SK-N-SH treated with all-trans-retinoic acid at 6 μM for 48 hours (cell line): ENCODE measurements around the gene PPIP5K2.

Source experiments
- ATAC-seq: fragments of 200-7000 bp; cut with Tn5 transposase; 3 replicates; pipeline ENCODE4 v1.9.1; 2020; ENCODE audit warnings: mild to moderate bottlenecking, moderate library complexity
- BACH2 ChIP-seq: fragments of 250-450 bp; sonication (Bioruptor Pico); IDR thresholded peaks from 2 replicates; pipeline ENCODE4 v1.9.0; 2021; ENCODE audit warnings: mild to moderate bottlenecking, borderline replicate concordance
- CREB5 ChIP-seq: fragments of 250-450 bp; sonication (Bioruptor Pico); IDR thresholded peaks from 2 replicates; pipeline ENCODE4 v1.5.1; 2020; ENCODE audit warnings: low read depth, mild to moderate bottlenecking, moderate library complexity
- CSDC2 ChIP-seq: fragments of 250-450 bp; sonication (Bioruptor Pico); IDR thresholded peaks from 2 replicates; pipeline ENCODE4 v1.5.0; 2020; ENCODE audit warnings: mild to moderate bottlenecking, moderate library complexity
- ESRRG ChIP-seq: fragments of 250-450 bp; sonication (Bioruptor Pico); IDR thresholded peaks from 2 replicates; pipeline ENCODE4 v1.6.1; 2021; ENCODE audit warnings: mild to moderate bottlenecking
- GLIS3 ChIP-seq: fragments of 250-450 bp; sonication (Bioruptor Pico); IDR thresholded peaks from 2 replicates; pipeline ENCODE4 v1.5.0; 2020; ENCODE audit warnings: mild to moderate bottlenecking, moderate library complexity
- ISL1 ChIP-seq: fragments of 250-450 bp; sonication (Bioruptor Pico); IDR thresholded peaks from 2 replicates; pipeline ENCODE4 v2.1.2; 2022; ENCODE audit warnings: mild to moderate bottlenecking, moderate library complexity
- PATZ1 ChIP-seq: fragments of 250-450 bp; sonication (Bioruptor Pico); IDR thresholded peaks from 2 replicates; pipeline ENCODE4 v1.8.0; 2020; ENCODE audit warnings: mild to moderate bottlenecking, moderate library complexity, borderline replicate concordance
- POU6F1 ChIP-seq: fragments of 250-450 bp; sonication (Bioruptor Pico); IDR thresholded peaks from 2 replicates; pipeline ENCODE4 v1.8.0; 2021; ENCODE audit warnings: low read depth, mild to moderate bottlenecking, moderate library complexity, borderline replicate concordance
- PPARA ChIP-seq: fragments of 250-450 bp; sonication (Bioruptor Pico); IDR thresholded peaks from 2 replicates; pipeline ENCODE4 v1.5.0; 2020; ENCODE audit warnings: mild to moderate bottlenecking, borderline replicate concordance
- SNAI2 ChIP-seq: fragments of 250-450 bp; sonication (Bioruptor Pico); IDR thresholded peaks from 2 replicates; pipeline ENCODE4 v1.5.0; 2020; ENCODE audit warnings: mild to moderate bottlenecking, moderate library complexity
- TCF4 ChIP-seq: fragments of 250-450 bp; sonication (Bioruptor Pico); IDR thresholded peaks from 2 replicates; pipeline ENCODE4 v1.8.0; 2021; ENCODE audit warnings: mild to moderate bottlenecking, moderate library complexity, borderline replicate concordance
- TOX ChIP-seq: fragments of 250-450 bp; sonication (Bioruptor Pico); IDR thresholded peaks from 2 replicates; pipeline ENCODE4 v1.8.0; 2021; ENCODE audit warnings: mild to moderate bottlenecking, moderate library complexity, borderline replicate concordance
- TSHZ2 ChIP-seq: fragments of 250-450 bp; sonication (Bioruptor Pico); IDR thresholded peaks from 2 replicates; pipeline ENCODE4 v1.5.0; 2020; ENCODE audit warnings: mild to moderate bottlenecking, moderate library complexity
- ZC3H10 ChIP-seq: fragments of 250-450 bp; sonication (Bioruptor Pico); IDR thresholded peaks from 2 replicates; pipeline ENCODE4 v1.5.1; 2021; ENCODE audit warnings: mild to moderate bottlenecking, moderate library complexity
- ZFP30 ChIP-seq: fragments of 450-650 bp; formaldehyde crosslinking; IDR thresholded peaks from 2 replicates; pipeline ENCODE4 v1.5.0; 2022; ENCODE audit warnings: mild to moderate bottlenecking, moderate library complexity
- ZNF70 ChIP-seq: fragments of 450-650 bp; formaldehyde crosslinking; IDR thresholded peaks from 2 replicates; pipeline ENCODE4 v1.5.0; 2020; ENCODE audit warnings: mild to moderate bottlenecking, moderate library complexity
- ZNF8 ChIP-seq: fragments of 450-650 bp; formaldehyde crosslinking; IDR thresholded peaks from 2 replicates; pipeline ENCODE4 v1.5.0; 2020; ENCODE audit warnings: mild to moderate bottlenecking, moderate library complexity
- TF ChIP-seq, protein P1 (sequence below): fragments of 250-450 bp; sonication (Bioruptor Pico); IDR thresholded peaks from 2 replicates; pipeline ENCODE4 v1.5.1; 2021; ENCODE audit warnings: mild to moderate bottlenecking, moderate library complexity

Gene PPIP5K2

DNA sequence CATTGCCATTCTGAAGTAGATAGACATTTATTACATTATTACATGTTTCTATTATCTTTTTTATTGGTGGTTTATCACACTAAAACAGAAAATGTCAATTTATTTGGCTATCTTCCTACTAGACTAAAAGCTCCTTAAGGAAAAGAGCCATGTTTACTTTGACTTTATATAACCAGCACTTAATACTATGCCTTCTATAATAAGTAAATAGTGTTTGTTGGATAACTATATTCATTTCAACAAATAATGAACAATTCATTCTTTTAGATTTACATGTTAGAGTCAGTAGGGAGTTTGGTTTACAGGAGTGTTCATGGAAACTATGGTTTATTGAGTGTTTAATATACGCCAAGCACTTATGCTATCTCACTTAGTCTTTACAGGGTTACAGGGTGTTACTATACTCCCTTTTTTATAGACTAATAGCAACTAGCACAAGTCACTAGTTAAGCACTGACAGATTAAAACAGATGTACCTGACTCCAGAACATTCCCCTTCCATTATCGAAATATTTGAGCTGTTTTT, 7.3 kb downstream of the PPIP5K2 start:
- no peak for TF ChIP-seq PATZ1 (CRISPR knock-in tag)
- no peak for TF ChIP-seq TSHZ2 (CRISPR knock-in tag)
- TF ChIP-seq TOX = no peak
- no peak for TF ChIP-seq ISL1 (CRISPR knock-in tag)
- TF ChIP-seq, protein P1, sequence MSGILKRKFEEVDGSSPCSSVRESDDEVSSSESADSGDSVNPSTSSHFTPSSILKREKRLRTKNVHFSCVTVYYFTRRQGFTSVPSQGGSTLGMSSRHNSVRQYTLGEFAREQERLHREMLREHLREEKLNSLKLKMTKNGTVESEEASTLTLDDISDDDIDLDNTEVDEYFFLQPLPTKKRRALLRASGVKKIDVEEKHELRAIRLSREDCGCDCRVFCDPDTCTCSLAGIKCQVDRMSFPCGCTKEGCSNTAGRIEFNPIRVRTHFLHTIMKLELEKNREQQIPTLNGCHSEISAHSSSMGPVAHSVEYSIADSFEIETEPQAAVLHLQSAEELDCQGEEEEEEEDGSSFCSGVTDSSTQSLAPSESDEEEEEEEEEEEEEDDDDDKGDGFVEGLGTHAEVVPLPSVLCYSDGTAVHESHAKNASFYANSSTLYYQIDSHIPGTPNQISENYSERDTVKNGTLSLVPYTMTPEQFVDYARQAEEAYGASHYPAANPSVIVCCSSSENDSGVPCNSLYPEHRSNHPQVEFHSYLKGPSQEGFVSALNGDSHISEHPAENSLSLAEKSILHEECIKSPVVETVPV (CRISPR knock-in tag) = no peak
- ATAC-seq = no peak

- no peak for ATAC-seq
- TF ChIP-seq TSHZ2 (CRISPR knock-in tag) = no peak
- no peak for TF ChIP-seq ZNF8 (CRISPR knock-in tag)
- TF ChIP-seq PPARA = no peak
- no peak for TF ChIP-seq ESRRG (CRISPR knock-in tag)
- no peak for TF ChIP-seq ZFP30
- no peak for TF ChIP-seq POU6F1 (CRISPR knock-in tag)
Observed at GRCh38 chr5:103128202-103128601, 8.1 kb downstream of the PPIP5K2 start.

DNA sequence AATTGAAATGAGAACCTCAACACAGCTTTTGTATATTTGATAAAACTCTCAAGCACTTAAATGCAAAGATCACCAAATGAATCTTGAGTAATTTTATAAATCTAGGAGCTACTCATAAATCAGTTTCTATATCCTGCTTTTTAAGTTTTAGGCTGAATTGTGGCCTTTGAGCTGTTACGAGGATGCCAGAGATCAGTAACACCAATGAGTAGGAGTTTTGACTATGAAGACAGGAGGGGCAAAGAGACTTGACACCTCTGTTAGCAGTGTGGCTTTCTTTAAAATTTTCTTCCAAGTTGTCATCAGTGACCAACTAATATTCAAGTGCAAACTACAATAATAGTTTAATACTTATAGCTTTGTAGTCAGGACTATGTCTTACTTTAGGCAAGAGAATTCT, 12.6 kb downstream of the PPIP5K2 start:
- TF ChIP-seq ISL1 (CRISPR knock-in tag) (no peak), BACH2 (CRISPR knock-in tag) (no peak), PPARA (no peak), CSDC2 (no peak), ZC3H10 (no peak), PATZ1 (CRISPR knock-in tag) (no peak), SNAI2 (no peak), CREB5 (no peak), TSHZ2 (CRISPR knock-in tag) (no peak), ZNF70 (CRISPR knock-in tag) (no peak), TCF4 (no peak), GLIS3 (no peak), ZFP30 (no peak)
- TF ChIP-seq, protein P1 (CRISPR knock-in tag) = no peak
- ATAC-seq = no peak
